ENCODE results near the gene BMPR1A.

DNA sequence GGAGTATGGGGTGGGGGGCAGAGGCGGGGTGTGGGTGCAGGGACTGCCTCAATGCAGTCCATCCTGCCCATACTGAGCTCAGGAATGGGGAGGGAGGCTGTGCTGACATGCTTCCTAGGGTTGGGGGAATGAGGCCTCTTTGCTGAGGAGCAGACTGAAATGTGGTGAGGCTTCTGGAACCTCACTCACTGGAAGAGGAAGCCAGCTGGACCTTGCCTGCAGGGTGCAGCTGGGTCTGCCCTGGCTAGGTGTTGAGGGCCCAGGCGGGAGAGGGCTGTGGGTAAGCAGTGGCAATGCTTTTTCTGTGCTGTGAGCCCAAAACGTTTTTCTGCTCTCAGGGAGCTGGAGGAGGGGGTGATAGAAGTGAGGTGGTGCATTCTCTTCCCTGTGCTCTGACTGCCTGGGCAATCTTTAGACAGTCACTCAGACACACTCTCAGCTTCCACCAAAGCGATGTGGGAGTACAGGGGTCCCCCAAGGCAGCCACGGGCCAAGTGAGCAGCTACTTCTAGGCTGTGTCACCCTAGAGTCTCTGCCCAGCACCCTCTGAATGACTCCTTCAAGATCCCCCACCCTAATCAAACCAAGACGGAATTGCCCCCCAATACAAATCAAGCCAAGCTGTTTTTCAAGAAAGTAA lies 41.1 kb upstream of the BMPR1A start:
- TF ChIP-seq, protein P1, sequence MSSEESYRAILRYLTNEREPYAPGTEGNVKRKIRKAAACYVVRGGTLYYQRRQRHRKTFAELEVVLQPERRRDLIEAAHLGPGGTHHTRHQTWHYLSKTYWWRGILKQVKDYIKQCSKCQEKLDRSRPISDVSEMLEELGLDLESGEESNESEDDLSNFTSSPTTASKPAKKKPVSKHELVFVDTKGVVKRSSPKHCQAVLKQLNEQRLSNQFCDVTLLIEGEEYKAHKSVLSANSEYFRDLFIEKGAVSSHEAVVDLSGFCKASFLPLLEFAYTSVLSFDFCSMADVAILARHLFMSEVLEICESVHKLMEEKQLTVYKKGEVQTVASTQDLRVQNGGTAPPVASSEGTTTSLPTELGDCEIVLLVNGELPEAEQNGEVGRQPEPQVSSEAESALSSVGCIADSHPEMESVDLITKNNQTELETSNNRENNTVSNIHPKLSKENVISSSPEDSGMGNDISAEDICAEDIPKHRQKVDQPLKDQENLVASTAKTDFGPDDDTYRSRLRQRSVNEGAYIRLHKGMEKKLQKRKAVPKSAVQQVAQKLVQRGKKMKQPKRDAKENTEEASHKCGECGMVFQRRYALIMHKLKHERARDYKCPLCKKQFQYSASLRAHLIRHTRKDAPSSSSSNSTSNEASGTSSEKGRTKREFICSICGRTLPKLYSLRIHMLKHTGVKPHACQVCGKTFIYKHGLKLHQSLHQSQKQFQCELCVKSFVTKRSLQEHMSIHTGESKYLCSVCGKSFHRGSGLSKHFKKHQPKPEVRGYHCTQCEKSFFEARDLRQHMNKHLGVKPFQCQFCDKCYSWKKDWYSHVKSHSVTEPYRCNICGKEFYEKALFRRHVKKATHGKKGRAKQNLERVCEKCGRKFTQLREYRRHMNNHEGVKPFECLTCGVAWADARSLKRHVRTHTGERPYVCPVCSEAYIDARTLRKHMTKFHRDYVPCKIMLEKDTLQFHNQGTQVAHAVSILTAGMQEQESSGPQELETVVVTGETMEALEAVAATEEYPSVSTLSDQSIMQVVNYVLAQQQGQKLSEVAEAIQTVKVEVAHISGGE (CRISPR knock-in tag; IDR thresholded peaks at IDR 0.05): no peak
- TF ChIP-seq NFYB (IDR thresholded peaks at IDR 0.05; ENCODE audit: insufficient read depth, low read depth, low read length) (no peak), POLR2A (IDR thresholded peaks at IDR 0.05; ENCODE audit: low read depth, low read length) (no peak)

Data from GM12878 (cell line).